GM12878 (cell line): ENCODE data around the gene DSTN. TPM values are rescaled to one million over a fixed set of nuclear protein-coding genes. Genes with fewer than 3 reads are reported as not detected.

Experiments used
- ATAC-seq: fragments of 200-7000 bp; cut with Tn5 transposase; 3 replicates; pipeline ENCODE4 v1.9.1; 2020; ENCODE audit warnings: mild to moderate bottlenecking, moderate library complexity
- BruUV-seq: library from RNA; stranded (reverse); fragments of 400-500 nt; replicated peaks from 2 replicates; lab custom pipeline; 2021; lab: Mats Ljungman, UMichigan
- CTCF ChIA-PET: fragments of 300-600 bp; sonication (Branson Sonifier 250); formaldehyde crosslinking; extraction: SDS; loops from one replicate; lab custom pipeline; 2021; ENCODE audit warnings: inconsistent platforms; lab: Yijun Ruan, JAX
- POLR2A ChIA-PET: fragments of 350-600 bp; formaldehyde crosslinking; extraction: SDS; loops from one replicate; lab custom pipeline; 2021; ENCODE audit warnings: inconsistent platforms; lab: Charles Lee
- RAD21 ChIA-PET: fragments of 300-600 bp; sonication (Branson Sonifier 250); formaldehyde crosslinking; loops from one replicate; lab custom pipeline; 2023; ENCODE audit warnings: antibody characterized with exemption; ENCODE audit not compliant: unreplicated experiment; lab: Charles Lee
- SMC1A ChIA-PET: fragments of 300-600 bp; sonication (Branson Sonifier 250); formaldehyde crosslinking; loops from one replicate; lab custom pipeline; 2023; ENCODE audit not compliant: unreplicated experiment, uncharacterized antibody; lab: Charles Lee
- DNase-seq: peaks from one replicate; pipeline ENCODE4 v3.0.0-alpha.2; 2011; ENCODE audit warnings: low read depth, low spot score
- FAIRE-seq: peaks from 3 replicates; lab custom pipeline; 2011; peaks lifted over from hg19 to GRCh38; lab: Jason Lieb, UNC
- H2AFZ ChIP-seq: 2 replicates; pipeline ENCODE4 v1.6.0; 2011; ENCODE audit warnings: low read depth, low read length, control low read depth; ENCODE audit not compliant: control insufficient read depth
- H3K27ac ChIP-seq: 2 replicates; pipeline ENCODE4 v1.5.1; 2011; ENCODE audit warnings: control low read depth; ENCODE audit not compliant: control insufficient read depth, insufficient read depth
- H3K27me3 ChIP-seq, 2 experiments: replicated peaks in 1 of 2; 2 replicates each; pipeline versions ENCODE4 v1.6.0 to v1.6.1; 2011; ENCODE audit warnings: low read length in 1 of 2; ENCODE audit not compliant: control insufficient read depth in 2 of 2, insufficient read depth in 2 of 2
- H3K36me3 ChIP-seq, 2 experiments: 2 replicates each; pipeline ENCODE4 v1.5.1; 2011; ENCODE audit warnings: low read length in 1 of 2; ENCODE audit not compliant: control insufficient read depth in 2 of 2, insufficient read depth in 2 of 2
- H3K4me1 ChIP-seq: 2 replicates; pipeline ENCODE4 v1.6.1; 2011; ENCODE audit warnings: mild to moderate bottlenecking, low read length, moderate library complexity, mixed read lengths; ENCODE audit not compliant: control insufficient read depth, insufficient read depth
- H3K4me2 ChIP-seq: 2 replicates; pipeline ENCODE4 v1.6.0; 2011; ENCODE audit warnings: control low read depth; ENCODE audit not compliant: control insufficient read depth, insufficient read depth
- H3K4me3 ChIP-seq: fragments of 200-600 bp; sonication (generic); 2 replicates; pipeline ENCODE4 v1.5.1; 2016
- H3K79me2 ChIP-seq: 2 replicates; pipeline ENCODE4 v1.6.0; 2011; ENCODE audit warnings: low read length; ENCODE audit not compliant: control insufficient read depth, insufficient read depth
- H3K9ac ChIP-seq: 2 replicates; pipeline ENCODE4 v1.8.0; 2011; ENCODE audit warnings: low read length, control low read depth, mixed read lengths; ENCODE audit not compliant: control insufficient read depth, insufficient read depth
- H3K9me3 ChIP-seq: replicated peaks from 3 replicates; pipeline ENCODE4 v1.5.1; 2011; ENCODE audit warnings: mild to moderate bottlenecking, low read length; ENCODE audit not compliant: control insufficient read depth, insufficient read depth
- H4K20me1 ChIP-seq: 2 replicates; pipeline ENCODE4 v1.6.0; 2011; ENCODE audit not compliant: control insufficient read depth, insufficient read depth
- BMI1 ChIP-seq: fragments of 450-650 bp; IDR thresholded peaks from 2 replicates; pipeline ENCODE4 v1.6.1; 2016; ENCODE audit warnings: mild to moderate bottlenecking, moderate library complexity, borderline replicate concordance
- CBFB ChIP-seq: IDR thresholded peaks from 2 replicates; pipeline ENCODE4 v1.6.1; 2016; ENCODE audit warnings: antibody characterized with exemption, low read depth
- FOXM1 ChIP-seq: IDR thresholded peaks from 2 replicates; pipeline ENCODE4 v1.6.1; 2012; ENCODE audit warnings: low read depth, mild to moderate bottlenecking, inconsistent platforms, low read length, moderate library complexity
- LARP7 ChIP-seq: fragments of 450-650 bp; IDR thresholded peaks from 2 replicates; pipeline ENCODE4 v1.6.1; 2017; ENCODE audit warnings: mild to moderate bottlenecking
- MEF2B ChIP-seq: fragments of 450-650 bp; IDR thresholded peaks from 2 replicates; pipeline ENCODE4 v1.6.1; 2018; ENCODE audit warnings: mild to moderate bottlenecking, moderate library complexity; ENCODE audit not compliant: partially characterized antibody, poor library complexity, severe bottlenecking
- MTA2 ChIP-seq: fragments of 450-650 bp; IDR thresholded peaks from 2 replicates; pipeline ENCODE4 v1.6.1; 2016; ENCODE audit warnings: low read depth, mild to moderate bottlenecking, moderate library complexity
- NBN ChIP-seq: fragments of 450-650 bp; IDR thresholded peaks from 2 replicates; pipeline ENCODE4 v1.6.1; 2016
- NFYA ChIP-seq: IDR thresholded peaks from 2 replicates; pipeline ENCODE4 v1.6.1; 2011; ENCODE audit warnings: low read depth, mild to moderate bottlenecking, low read length, improper control_type of control experiment, borderline replicate concordance
- NR2C2 ChIP-seq: IDR thresholded peaks from 2 replicates; pipeline ENCODE4 v1.6.1; 2011; ENCODE audit warnings: borderline replicate concordance, low read depth; ENCODE audit not compliant: control insufficient read depth, insufficient read length
- RELA ChIP-seq: fragments of 450-650 bp; IDR thresholded peaks from 2 replicates; pipeline ENCODE4 v1.8.0; 2014; ENCODE audit warnings: borderline replicate concordance; ENCODE audit not compliant: partially characterized antibody
- SMARCA5 ChIP-seq: fragments of 450-650 bp; IDR thresholded peaks from 2 replicates; pipeline ENCODE4 v1.6.1; 2017; ENCODE audit warnings: mild to moderate bottlenecking
- YBX1 ChIP-seq: fragments of 450-650 bp; IDR thresholded peaks from 2 replicates; pipeline ENCODE4 v1.6.1; 2016; ENCODE audit warnings: antibody characterized with exemption
- YY1 ChIP-seq: IDR thresholded peaks from 2 replicates; pipeline ENCODE4 v1.6.1; 2011; ENCODE audit warnings: low read depth, mild to moderate bottlenecking, low read length
- WGBS: methylation state at CpG from one replicate; pipeline ENCODE4 v1.1.6; 2016; ENCODE audit warnings: low lambda C conversion rate; ENCODE audit not compliant: insufficient replicate concordance, insufficient coverage; ENCODE audit errors: missing lambda C conversion rate; 5-methylcytosine and 5-hydroxymethylcytosine counted together
- in situ Hi-C: fragments of 300-500 bp; cut with MboI; formaldehyde crosslinking; loops from 9 replicates; pipeline ENCODE4 v1.14.3; 2018; ENCODE audit warnings: mixed read lengths
- intact Hi-C: fragments of 100-400 bp; cut with micrococcal nuclease; formaldehyde crosslinking; loops from one replicate; pipeline ENCODE4 v1.14.2; 2022; ENCODE audit not compliant: unreplicated experiment
- polyA plus RNA-seq, 11 experiments: library from polyadenylated mRNA; depleted of rRNA in 4 of 11; unstranded in 6 of 11; stranded (reverse) in 5 of 11; fragments of >200 nt; fragmentation: Nextera tagmentation in 4 of 11; fragmentation: Illumina TruSeq in 1 of 11; extraction: Ambion mirVana in 4 of 11; extraction: Trizol in 1 of 11; gene quantifications; 1 replicate in 1 of 11; 2 replicates in 10 of 11; pipeline versions ENCODE4 v1.2.1 to v1.2.3, GENCODE V29; 2011 to 2016; ENCODE audit warnings: inconsistent platforms in 2 of 11, missing spikeins in 2 of 11, low read depth in 1 of 11
- total RNA-seq, 4 experiments: library from RNA; depleted of rRNA in 3 of 4; stranded (reverse); fragments of >200 nt in 3 of 4; fragmentation: Illumina TruSeq in 1 of 4; extraction: Trizol in 1 of 4; gene quantifications; 2 replicates each; pipeline versions ENCODE4 v1.2.1 to v1.2.3, GENCODE V29; 2013 to 2021
- TF ChIP-seq, protein P1 (sequence below): IDR thresholded peaks from 2 replicates; pipeline ENCODE4 v1.6.1; 2012; ENCODE audit warnings: improper control_type of control experiment, low read depth, low read length; ENCODE audit not compliant: insufficient replicate concordance
- TF ChIP-seq, protein P2 (sequence below): fragments of 450-650 bp; IDR thresholded peaks from 2 replicates; pipeline ENCODE4 v1.6.1; 2017; ENCODE audit warnings: mild to moderate bottlenecking, low read depth, inconsistent platforms; ENCODE audit not compliant: poor library complexity, severe bottlenecking
- TF ChIP-seq, protein P3 (sequence below): IDR thresholded peaks from 2 replicates; pipeline ENCODE4 v1.6.1; 2012; ENCODE audit warnings: low read length, inconsistent platforms

DSTN gene
- total and polyA plus RNA-seq, 10 of the 15 experiments (the other 5 are each of a cell fraction or from before 2014, with no cell fraction given): 26.7 to 137 (median 40.8) TPM

DNA sequence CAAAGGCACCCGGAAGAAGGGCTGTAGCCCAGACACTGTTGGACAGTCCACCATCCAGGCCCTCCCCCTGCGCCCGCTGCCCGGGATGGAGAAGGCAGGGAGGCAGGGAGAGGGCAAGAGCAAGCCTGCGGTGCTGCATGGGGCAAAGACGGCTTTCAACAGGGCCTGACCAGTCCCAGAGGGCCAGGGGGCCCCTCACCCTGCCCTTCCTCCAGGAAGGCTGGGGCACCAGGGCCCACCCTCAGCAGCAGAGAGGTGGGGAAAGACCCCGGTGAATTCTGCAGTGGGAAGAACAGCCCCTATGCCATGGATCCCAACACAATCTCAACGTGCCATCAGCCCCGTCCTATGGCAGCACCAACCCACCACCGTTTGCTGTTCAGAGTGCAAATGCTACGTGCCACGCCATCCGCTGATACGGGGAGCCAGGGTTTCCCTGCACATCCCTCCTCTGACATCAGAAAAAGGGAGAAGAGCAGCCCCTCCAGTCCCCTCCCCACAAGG lies 71.1 kb downstream of the DSTN start:
- BruUV-seq: no TSS peak
- 90% methylated on average over 14 of the region's 14 CpGs for WGBS
- RAD21 ChIA-PET: no interaction called here
- peaks cover 6 to 14% of the 10 kb centered on the region in 2 experiments for H3K36me3 ChIP-seq
- DNase-seq (no peak), FAIRE-seq (no peak), ATAC-seq (no peak)
- H3K4me3 ChIP-seq: no peak overlapping the region
- no peak overlapping the region for H3K9ac ChIP-seq
- CTCF ChIA-PET: no interaction called here
- no peak overlapping the region for H2AFZ ChIP-seq
- H3K27me3 ChIP-seq: no peaks in the 10 kb centered on the region
- intact Hi-C loops: no loop called here
- SMC1A ChIA-PET: no interaction called here
- no peaks in the 10 kb centered on the region for H3K9me3 ChIP-seq
- no peak overlapping the region for H3K4me2 ChIP-seq
- in situ Hi-C loops: no loop called here
- H4K20me1 ChIP-seq: no peaks in the 10 kb centered on the region
- no peaks in the 10 kb centered on the region; the same call in 1 of the 2 replicates for H3K79me2 ChIP-seq
- H3K27ac ChIP-seq: no peak overlapping the region
- POLR2A ChIA-PET: no interaction called here
- H3K4me1 ChIP-seq: no peaks in the 10 kb centered on the region; the same call in 1 of the 2 replicates
- no peak for TF ChIP-seq MEF2B
- no peak for TF ChIP-seq LARP7
- no peak for TF ChIP-seq YY1
- TF ChIP-seq BMI1: no peak
- no peak for TF ChIP-seq FOXM1
- TF ChIP-seq MTA2: no peak
- TF ChIP-seq SMARCA5: no peak
- TF ChIP-seq NFYA: no peak
- TF ChIP-seq, protein P1, sequence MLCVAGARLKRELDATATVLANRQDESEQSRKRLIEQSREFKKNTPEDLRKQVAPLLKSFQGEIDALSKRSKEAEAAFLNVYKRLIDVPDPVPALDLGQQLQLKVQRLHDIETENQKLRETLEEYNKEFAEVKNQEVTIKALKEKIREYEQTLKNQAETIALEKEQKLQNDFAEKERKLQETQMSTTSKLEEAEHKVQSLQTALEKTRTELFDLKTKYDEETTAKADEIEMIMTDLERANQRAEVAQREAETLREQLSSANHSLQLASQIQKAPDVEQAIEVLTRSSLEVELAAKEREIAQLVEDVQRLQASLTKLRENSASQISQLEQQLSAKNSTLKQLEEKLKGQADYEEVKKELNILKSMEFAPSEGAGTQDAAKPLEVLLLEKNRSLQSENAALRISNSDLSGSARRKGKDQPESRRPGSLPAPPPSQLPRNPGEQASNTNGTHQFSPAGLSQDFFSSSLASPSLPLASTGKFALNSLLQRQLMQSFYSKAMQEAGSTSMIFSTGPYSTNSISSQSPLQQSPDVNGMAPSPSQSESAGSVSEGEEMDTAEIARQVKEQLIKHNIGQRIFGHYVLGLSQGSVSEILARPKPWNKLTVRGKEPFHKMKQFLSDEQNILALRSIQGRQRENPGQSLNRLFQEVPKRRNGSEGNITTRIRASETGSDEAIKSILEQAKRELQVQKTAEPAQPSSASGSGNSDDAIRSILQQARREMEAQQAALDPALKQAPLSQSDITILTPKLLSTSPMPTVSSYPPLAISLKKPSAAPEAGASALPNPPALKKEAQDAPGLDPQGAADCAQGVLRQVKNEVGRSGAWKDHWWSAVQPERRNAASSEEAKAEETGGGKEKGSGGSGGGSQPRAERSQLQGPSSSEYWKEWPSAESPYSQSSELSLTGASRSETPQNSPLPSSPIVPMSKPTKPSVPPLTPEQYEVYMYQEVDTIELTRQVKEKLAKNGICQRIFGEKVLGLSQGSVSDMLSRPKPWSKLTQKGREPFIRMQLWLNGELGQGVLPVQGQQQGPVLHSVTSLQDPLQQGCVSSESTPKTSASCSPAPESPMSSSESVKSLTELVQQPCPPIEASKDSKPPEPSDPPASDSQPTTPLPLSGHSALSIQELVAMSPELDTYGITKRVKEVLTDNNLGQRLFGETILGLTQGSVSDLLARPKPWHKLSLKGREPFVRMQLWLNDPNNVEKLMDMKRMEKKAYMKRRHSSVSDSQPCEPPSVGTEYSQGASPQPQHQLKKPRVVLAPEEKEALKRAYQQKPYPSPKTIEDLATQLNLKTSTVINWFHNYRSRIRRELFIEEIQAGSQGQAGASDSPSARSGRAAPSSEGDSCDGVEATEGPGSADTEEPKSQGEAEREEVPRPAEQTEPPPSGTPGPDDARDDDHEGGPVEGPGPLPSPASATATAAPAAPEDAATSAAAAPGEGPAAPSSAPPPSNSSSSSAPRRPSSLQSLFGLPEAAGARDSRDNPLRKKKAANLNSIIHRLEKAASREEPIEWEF: no peak
- TF ChIP-seq, protein P2, sequence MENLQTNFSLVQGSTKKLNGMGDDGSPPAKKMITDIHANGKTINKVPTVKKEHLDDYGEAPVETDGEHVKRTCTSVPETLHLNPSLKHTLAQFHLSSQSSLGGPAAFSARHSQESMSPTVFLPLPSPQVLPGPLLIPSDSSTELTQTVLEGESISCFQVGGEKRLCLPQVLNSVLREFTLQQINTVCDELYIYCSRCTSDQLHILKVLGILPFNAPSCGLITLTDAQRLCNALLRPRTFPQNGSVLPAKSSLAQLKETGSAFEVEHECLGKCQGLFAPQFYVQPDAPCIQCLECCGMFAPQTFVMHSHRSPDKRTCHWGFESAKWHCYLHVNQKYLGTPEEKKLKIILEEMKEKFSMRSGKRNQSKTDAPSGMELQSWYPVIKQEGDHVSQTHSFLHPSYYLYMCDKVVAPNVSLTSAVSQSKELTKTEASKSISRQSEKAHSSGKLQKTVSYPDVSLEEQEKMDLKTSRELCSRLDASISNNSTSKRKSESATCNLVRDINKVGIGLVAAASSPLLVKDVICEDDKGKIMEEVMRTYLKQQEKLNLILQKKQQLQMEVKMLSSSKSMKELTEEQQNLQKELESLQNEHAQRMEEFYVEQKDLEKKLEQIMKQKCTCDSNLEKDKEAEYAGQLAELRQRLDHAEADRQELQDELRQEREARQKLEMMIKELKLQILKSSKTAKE: no peak
- TF ChIP-seq CBFB: no peak
- no peak for TF ChIP-seq RELA
- TF ChIP-seq NBN: no peak
- TF ChIP-seq, protein P3, sequence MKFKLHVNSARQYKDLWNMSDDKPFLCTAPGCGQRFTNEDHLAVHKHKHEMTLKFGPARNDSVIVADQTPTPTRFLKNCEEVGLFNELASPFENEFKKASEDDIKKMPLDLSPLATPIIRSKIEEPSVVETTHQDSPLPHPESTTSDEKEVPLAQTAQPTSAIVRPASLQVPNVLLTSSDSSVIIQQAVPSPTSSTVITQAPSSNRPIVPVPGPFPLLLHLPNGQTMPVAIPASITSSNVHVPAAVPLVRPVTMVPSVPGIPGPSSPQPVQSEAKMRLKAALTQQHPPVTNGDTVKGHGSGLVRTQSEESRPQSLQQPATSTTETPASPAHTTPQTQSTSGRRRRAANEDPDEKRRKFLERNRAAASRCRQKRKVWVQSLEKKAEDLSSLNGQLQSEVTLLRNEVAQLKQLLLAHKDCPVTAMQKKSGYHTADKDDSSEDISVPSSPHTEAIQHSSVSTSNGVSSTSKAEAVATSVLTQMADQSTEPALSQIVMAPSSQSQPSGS: no peak
- no peak for TF ChIP-seq NR2C2
- no peak for TF ChIP-seq YBX1
